HG03469 (cell line): ENCODE data around the gene ZER1.
"Not testable (repeated sequence)": the region's sequence is repeated elsewhere in the genome, so short reads cannot be mapped to it uniquely, and the experiment has no call there.

ENCODE experiments used
- ATAC-seq: cut with Tn5 transposase; IDR thresholded peaks from one replicate; pipeline ENCODE4 v1.9.1; 2021; ENCODE audit warnings: mild to moderate bottlenecking, moderate library complexity, moderate number of reproducible peaks; ENCODE audit not compliant: unreplicated experiment

ZER1 gene

DNA sequence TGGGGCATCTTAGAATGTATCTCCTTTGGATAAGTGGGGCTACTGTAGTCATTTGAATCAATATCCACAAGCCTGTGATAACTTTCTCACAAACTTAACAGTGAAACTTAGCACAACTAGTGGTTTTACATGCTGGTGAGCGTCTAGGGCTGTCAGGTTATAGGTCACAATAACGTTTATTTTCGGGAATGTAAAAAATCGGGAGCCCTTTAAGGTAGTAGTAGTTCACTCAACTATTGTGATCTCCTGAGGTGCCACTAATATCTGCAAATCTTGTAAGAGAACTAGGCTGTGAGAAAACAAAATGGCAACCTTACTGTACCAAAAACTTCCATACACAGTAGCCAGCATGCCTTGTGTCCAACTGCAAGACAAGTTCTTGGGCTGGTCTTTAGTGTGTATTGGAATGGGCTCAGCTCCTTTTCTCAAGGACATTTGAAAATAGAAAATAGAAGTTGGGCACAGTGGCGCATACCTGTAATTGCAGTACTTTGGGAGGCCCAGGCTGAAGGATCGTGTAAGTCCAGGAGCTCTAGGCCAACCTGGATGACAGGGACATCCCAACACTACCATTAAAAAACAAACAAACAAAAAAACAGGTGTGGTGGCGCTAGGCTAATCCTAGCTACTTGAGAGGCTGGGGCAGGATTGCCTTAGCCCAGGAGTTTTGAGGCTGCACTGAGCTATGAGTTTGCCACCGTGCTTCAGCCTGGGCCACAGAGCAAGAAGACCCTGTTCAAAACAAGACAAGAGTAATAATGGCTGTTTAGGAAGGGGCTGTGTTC, 74.6 kb downstream of the ZER1 start:
- ATAC-seq: no peak

DNA sequence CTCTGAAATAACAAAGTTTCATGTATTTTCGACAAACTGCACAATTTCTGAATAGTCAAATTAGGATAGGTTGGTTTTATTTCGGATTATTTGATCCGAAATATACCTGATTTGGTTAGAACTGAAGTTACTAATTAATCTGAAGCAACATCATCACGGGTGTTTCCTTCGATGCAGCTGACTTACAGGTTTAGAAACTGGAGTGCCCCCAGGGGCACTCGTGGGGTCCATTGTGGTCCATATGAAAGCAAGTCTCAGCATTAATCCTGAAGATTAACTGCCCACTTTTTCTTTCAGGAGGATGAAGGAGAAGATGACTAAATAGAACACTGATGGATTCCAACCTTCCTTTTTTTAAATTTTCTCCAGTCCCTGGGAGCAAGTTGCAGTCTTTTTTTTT, 77.4 kb downstream of the ZER1 start:
- no peak for ATAC-seq

DNA sequence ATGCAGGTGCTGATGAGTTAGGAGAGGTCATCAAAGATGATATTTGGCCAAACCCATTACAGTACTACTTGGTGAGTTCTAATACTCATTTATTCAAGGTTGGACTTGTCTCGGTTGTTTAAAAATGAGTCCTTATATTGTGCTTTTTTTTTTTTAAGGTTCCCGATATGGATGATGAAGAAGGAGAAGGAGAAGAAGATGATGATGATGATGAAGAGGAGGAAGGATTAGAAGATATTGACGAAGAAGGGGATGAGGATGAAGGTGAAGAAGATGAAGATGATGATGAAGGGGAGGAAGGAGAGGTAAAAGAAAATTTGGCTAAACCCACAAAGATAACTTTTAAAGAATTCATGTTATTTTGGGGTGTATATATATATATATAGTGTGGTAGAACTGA, 78.0 kb downstream of the ZER1 start:
- not testable (repeated sequence) for ATAC-seq

- no peak for ATAC-seq
These were observed 81.1 kb downstream of the ZER1 start for GRCh38 chr9:128690684-128691034.

- no peak for ATAC-seq
These were observed 81.7 kb downstream of the ZER1 start for GRCh38 chr9:128689820-128690683.

GRCh38 chr9:128689293-128689774, 82.4 kb downstream of the ZER1 start:
- peak; percentile 3 for ATAC-seq

GRCh38 chr9:128688501-128689292, 83.0 kb downstream of the ZER1 start, which contains the start of gene SET:
Gene SET (plus strand): TSS chr9:128689222. CDS start chr9:128689583, 361 bp downstream.
- ATAC-seq: peak; percentile 63

- ATAC-seq: no peak
These were observed 84.3 kb downstream of the ZER1 start for GRCh38 chr9:128687453-128687852.

DNA sequence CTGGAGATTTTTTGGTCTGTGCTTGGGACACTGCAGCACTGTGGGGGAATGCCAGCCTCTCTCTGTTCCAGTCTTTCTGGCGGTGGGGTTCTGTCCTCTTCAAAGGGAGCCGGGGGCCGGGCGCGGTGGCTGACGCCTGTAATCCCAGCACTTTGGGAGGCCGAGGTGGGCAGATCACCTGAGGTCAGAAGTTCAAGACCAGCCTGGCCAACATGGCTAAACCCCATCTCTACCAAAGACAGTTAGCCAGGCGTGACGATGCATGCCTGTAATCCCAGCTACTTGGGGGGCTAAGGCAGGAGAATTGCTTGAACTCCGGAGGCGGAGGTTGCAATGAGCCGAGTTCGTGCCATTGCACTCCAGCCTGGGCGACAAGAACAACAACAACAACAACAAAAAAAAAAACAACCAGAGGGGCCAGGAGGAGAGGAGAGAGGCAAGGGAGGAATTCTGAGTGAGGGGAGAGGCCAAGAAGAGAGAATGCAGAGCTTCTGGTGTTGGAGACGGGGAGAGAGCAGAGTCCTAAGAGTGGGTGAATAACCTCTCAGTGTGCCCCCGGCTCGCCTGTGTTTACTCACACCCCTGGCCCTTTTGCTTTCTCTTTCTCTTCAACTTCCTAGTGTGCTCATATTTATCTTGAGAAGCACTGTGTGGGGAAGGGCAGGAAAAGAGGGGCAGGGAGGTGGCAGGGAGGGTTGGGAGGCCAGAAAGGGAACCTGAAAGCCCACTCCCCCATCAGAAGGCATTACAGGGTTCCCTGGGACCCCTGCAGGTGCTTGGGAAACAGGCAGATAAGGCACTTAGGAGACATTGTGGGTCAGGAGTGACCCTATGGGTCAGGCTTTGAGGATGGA, 85.9 kb downstream of the ZER1 start:
- no peak for ATAC-seq

GRCh38 chr9:128684325-128685199, 87.2 kb downstream of the ZER1 start:
- no peak for ATAC-seq

DNA sequence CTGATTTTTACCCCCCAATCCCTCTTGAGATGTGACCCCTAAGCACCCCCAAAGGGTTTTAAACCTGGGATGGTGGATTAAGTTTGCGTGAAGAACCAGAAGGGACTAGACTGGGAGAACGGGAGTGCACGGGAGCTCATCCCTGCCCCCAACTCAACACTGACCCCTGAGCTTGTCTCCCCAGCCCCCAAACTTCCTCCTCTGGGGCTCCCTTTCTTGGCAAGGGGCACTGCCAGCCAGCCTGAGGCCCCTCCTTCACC, 87.7 kb downstream of the ZER1 start:
- no peak for ATAC-seq

GRCh38 chr9:128683340-128684064, 88.2 kb downstream of the ZER1 start:
- no peak for ATAC-seq
